Sigmoid colon (tissue), 4 donors: ENCODE measurements around the gene DDIT4.
"Not testable (repeated sequence)": the region's sequence is repeated elsewhere in the genome, so short reads cannot be mapped to it uniquely, and the experiment has no call there.

ENCODE experiments used
- CTCF ChIP-seq, 4 experiments: fragments of 450-650 bp in 3 of 4; fragments of 200-600 bp in 1 of 4; IDR thresholded peaks; one replicate each; pipeline ENCODE4 v1.5.1; 2016 to 2019; ENCODE audit warnings: antibody characterized with exemption in 4 of 4, mild to moderate bottlenecking in 3 of 4, moderate library complexity in 2 of 4
- EP300 ChIP-seq, 4 donors: sonication (generic); formaldehyde crosslinking; IDR thresholded peaks; one replicate each; pipeline ENCODE4 v1.6.1; 2017; ENCODE audit warnings: antibody characterized with exemption in 4 of 4
- POLR2A ChIP-seq, 2 donors: fragments of 450-650 bp; IDR thresholded peaks; one replicate each; pipeline ENCODE4 v1.6.1; 2016; ENCODE audit warnings: antibody characterized with exemption in 2 of 2, mild to moderate bottlenecking in 2 of 2, moderate library complexity in 2 of 2

GRCh38 chr10:72279587-72279986 is 5.9 kb downstream of the DDIT4 start:
- not testable (repeated sequence) for TF ChIP-seq CTCF, POLR2A, EP300 (IDR thresholded peaks at IDR 0.05)
